GM18519 (cell line): ENCODE results near the gene ZNF280A.
"Not testable (repeated sequence)": the region's sequence is repeated elsewhere in the genome, so short reads cannot be mapped to it uniquely, and the experiment has no call there.

Experiments
- ATAC-seq: cut with Tn5 transposase; IDR thresholded peaks from one replicate; pipeline ENCODE4 v1.9.1; 2021; ENCODE audit warnings: mild to moderate bottlenecking, moderate library complexity; ENCODE audit not compliant: unreplicated experiment, low FRiP score

The ZNF280A gene

GRCh38 chr22:22545084-22545483 lies 25.0 kb upstream of the ZNF280A start:
- ATAC-seq = no peak

DNA sequence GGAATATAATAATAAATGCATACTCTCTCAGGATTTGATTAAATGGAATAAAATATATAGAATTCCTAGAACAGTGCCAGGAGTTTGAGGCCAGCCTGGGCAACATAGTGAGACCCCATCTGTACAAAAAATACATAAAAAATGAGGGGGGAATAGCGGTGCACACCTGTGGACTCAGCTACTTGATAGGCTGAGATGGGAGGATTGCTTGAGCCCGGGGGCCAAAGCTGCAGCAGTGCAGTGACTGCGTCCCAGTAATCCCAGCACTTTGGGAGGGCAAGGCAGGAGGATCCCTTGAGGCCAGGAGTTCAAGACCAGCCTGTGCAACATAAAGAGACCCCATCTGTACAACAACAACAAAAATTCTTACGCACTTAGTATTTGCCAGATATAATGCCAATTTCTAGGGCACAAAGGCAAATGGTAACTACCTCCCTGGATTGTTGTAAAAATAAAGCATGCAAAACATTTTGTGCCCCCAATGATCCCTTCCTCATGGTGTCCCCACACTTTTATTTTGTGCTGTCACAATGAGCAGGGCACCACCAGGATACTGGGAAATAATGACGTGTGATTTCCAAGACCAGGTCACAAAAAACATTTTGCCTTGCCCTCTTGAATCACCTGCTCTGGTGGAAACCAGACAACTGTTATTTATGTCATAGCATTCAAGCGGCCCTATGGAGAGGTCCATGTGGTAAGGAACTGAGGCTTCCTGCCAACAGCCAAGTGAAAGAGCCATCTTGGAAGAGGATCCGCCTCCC lies 18.3 kb upstream of the ZNF280A start:
- ATAC-seq = no peak

GRCh38 chr22:22536916-22537315 lies 16.8 kb upstream of the ZNF280A start:
- no peak for ATAC-seq

GRCh38 chr22:22536515-22536914 lies 16.4 kb upstream of the ZNF280A start:
- ATAC-seq = no peak

DNA sequence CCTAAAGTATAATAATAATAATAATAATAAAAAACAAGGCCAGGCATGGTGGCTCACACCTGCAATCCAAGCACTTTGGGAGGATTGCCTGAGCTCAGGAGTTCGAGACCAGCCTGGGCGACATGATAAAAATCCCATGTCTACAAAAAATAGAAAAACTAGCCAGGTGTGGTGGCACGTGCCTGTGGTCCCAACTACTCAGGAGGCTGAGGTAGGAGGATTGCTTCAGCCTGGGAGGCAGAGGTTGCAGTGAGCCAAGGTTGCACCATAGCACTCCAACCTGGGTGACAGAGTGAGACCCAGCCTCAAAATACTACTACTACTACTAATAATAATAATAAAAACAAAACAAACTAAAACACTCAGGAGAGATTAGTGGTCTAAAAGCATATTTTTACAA lies 15.6 kb upstream of the ZNF280A start:
- ATAC-seq = no peak

- ATAC-seq = no peak
These were observed 14.7 kb upstream of the ZNF280A start for GRCh38 chr22:22534604-22535415.

GRCh38 chr22:22533863-22534262 lies 13.8 kb upstream of the ZNF280A start:
- ATAC-seq = no peak

- ATAC-seq = no peak
These were observed 13.3 kb upstream of the ZNF280A start for GRCh38 chr22:22533417-22533816.

GRCh38 chr22:22532547-22533071 lies 12.5 kb upstream of the ZNF280A start:
- ATAC-seq = not testable (repeated sequence)

DNA sequence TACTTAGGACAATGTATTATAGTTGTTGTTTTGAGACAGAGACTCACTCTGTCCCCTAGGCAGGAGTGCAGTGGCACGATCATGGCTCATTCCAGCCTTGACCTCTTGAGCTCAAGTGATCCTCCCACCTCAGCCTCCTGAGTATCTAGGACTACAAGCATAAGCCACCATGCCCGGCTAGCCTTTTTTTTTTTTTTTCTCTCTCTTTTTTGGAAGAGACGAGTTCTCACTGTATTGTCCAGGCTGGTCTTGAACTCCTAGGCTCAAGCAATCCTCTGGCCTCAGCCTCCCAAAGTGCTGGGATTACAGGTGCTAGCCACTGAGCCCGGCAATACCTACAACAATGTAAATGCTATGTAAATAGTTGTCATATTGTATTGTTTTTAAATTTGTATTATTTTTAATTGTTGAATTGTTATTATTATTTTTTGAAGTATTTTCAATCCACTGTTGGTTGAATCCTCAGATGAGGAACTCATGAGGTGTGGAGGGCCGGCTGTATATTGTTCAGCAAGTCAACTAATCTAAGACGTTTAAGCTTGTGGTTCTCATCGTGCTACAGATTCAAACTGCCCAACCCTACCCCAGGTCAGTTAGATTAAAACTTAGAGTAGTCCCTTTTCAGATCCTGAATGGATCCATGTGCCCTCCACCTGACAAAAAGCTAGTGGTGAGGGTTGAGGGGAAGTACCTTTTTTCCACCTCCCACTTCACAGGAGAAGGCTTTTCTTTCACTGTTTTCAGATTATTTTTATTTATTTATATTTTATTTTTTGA lies 11.9 kb upstream of the ZNF280A start:
- no peak for ATAC-seq

- no peak for ATAC-seq
These were observed 8.7 kb upstream of the ZNF280A start for GRCh38 chr22:22528780-22529179.

DNA sequence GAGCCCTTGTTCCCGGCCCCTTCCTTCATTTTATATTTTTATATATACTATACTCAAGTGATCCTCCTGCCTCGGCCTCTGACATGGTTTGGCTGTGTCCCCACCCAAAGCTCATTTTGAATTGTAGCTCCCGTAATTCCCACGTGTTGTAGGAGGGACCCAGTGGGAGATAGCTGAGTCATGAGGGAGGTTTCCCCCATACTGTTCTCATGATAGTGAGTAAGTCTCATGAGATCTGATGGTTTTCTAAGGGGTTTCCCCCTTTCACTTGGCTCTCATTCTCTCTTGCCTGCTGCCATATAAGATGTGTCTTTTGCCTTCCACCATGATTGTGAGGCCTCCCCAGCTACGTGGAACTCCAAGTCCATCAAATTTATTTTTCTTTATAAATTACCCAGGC lies 7.2 kb upstream of the ZNF280A start:
- ATAC-seq = no peak

DNA sequence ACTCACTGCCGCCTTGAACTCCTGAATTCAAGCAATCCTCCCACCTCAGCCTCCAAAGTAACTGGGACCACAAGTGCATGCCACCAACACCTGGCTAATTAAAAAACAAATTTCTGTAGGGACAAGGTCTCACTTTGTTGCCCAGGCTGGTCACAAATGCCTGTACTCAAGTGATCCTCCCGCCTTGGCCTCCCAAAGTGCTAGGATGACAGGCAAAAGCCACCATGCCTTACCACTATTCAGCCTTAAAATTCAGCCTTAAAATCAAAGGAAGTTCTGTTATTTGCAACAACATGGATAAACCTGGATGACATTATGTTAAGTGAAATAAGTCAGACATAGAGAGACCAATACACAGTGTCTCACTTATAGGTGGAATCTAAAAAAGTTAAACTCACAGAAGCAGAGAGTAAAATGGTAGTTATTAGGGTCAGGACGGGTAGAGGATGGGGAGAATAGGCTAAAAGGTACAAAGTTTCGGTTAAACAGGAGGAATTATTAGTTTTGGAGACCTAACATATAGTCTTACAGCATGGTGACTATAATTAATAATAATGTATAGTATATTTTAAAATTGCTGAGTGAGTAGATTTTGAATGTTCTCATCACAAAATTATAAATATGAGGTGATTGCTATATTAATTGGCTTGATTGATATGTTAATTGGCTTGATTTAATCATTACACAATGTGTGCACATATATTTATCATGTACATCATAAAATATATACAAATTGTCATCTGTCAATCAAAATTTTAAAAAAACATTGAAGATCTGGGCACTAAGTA lies 6.2 kb upstream of the ZNF280A start:
- ATAC-seq = no peak

DNA sequence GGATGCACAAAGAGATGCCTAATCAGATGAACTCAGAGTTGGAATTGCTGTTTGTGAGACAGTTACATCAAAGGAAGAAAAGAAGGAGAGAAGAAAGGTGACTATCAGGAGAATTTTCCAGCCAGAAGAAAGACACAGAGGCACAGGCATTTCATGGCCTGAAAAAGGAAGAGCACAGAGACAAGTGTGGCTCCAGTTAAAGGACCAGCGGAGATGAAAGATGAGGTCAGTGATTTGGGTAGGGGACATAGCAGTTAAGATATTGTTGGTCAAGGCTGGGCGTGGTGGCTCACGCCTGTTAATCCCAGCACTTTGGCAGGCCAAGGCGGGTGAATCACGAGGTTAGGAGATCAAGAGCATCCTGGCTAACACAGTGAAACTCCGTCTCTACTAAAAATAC lies 3.4 kb upstream of the ZNF280A start:
- ATAC-seq = no peak

GRCh38 chr22:22521631-22522030 lies 1.6 kb upstream of the ZNF280A start:
- ATAC-seq = no peak

- no peak for ATAC-seq
These were observed 865 bp upstream of the ZNF280A start for GRCh38 chr22:22520667-22521602.

- no peak for ATAC-seq
These were observed 479 bp downstream of the ZNF280A start for GRCh38 chr22:22519591-22519990.

- ATAC-seq = no peak
These were observed 3.1 kb downstream of the ZNF280A start for GRCh38 chr22:22516992-22517391.

DNA sequence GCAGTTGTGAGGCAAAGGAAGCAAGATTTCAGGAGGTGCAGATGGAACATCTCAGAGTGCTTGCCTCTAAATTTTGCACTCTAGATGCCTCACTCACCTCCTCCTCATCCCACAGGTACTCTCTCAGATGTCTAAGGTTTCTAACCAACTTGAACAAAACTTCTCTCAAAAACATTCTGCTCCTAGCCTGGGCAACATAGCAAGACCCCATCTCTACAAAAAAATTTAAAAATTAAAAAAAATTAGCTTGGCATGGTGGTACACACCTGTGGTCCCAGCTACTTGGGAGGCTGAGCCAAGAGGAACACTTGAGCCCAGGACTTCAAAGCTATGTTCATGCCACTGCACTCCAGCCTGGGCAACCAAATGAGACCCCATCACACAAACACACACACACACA lies 4.2 kb downstream of the ZNF280A start:
- ATAC-seq = no peak
